Fibroblast of lung (primary cell): ENCODE data around the gene VPS41. TPM values are rescaled to one million over a fixed set of nuclear protein-coding genes. Genes with fewer than 3 reads are reported as not detected.

ENCODE experiments used
- DNase-seq, 2 donors: peaks; one replicate each; pipeline versions ENCODE4 v3.0.0 to v3.0.0-alpha.2; 2010; ENCODE audit warnings: low read depth in 2 of 2
- H2AFZ ChIP-seq: 2 replicates; pipeline ENCODE4 v1.5.1; 2012; ENCODE audit warnings: low read length, control low read depth, inconsistent platforms
- H3K27ac ChIP-seq: 2 replicates; pipeline ENCODE4 v1.5.1; 2011; ENCODE audit warnings: low read length, control low read depth; ENCODE audit not compliant: insufficient read depth
- H3K27me3 ChIP-seq: 2 replicates; pipeline ENCODE4 v1.5.1; 2011; ENCODE audit warnings: mild to moderate bottlenecking, low read length; ENCODE audit not compliant: control insufficient read depth, insufficient read depth
- H3K36me3 ChIP-seq: 2 replicates; pipeline ENCODE4 v1.5.1; 2011; ENCODE audit warnings: low read length; ENCODE audit not compliant: control insufficient read depth, insufficient read depth
- H3K4me1 ChIP-seq: 2 replicates; pipeline ENCODE4 v1.5.1; 2011; ENCODE audit warnings: low read length; ENCODE audit not compliant: control insufficient read depth, insufficient read depth; ENCODE audit errors: extremely low read depth
- H3K4me2 ChIP-seq: 2 replicates; pipeline ENCODE4 v1.5.1; 2011; ENCODE audit warnings: low read length, control low read depth; ENCODE audit not compliant: insufficient read depth; ENCODE audit errors: extremely low read depth
- H3K4me3 ChIP-seq, 4 experiments: fragments of 200-600 bp in 1 of 4; sonication (generic) in 1 of 4; replicated peaks in 1 of 4; 2 replicates each; pipeline ENCODE4 v1.5.1; 2011 to 2016; ENCODE audit warnings: low read length in 4 of 4, low read depth in 3 of 4, mild to moderate bottlenecking in 3 of 4, control low read depth in 2 of 4, inconsistent platforms in 1 of 4, mixed read lengths in 1 of 4; ENCODE audit not compliant: insufficient read depth in 1 of 4; ENCODE audit errors: control extremely low read depth in 1 of 4
- H3K79me2 ChIP-seq: 2 replicates; pipeline ENCODE4 v1.5.1; 2012; ENCODE audit warnings: mild to moderate bottlenecking, low read length, inconsistent platforms; ENCODE audit not compliant: control insufficient read depth, insufficient read depth
- H3K9ac ChIP-seq: 2 replicates; pipeline ENCODE4 v1.5.1; 2011; ENCODE audit warnings: mild to moderate bottlenecking, low read length, control low read depth; ENCODE audit not compliant: insufficient read depth
- H3K9me3 ChIP-seq: 2 replicates; pipeline ENCODE4 v1.5.1; 2012; ENCODE audit warnings: low read depth, low read length; ENCODE audit not compliant: control insufficient read depth, insufficient read depth
- H4K20me1 ChIP-seq: 2 replicates; pipeline ENCODE4 v1.5.1; 2011; ENCODE audit warnings: low read length; ENCODE audit not compliant: control insufficient read depth, insufficient read depth; ENCODE audit errors: extremely low read depth
- EZH2 ChIP-seq: IDR thresholded peaks from 2 replicates; pipeline ENCODE4 v1.5.1; 2012; ENCODE audit warnings: low read length, control low read depth, mild to moderate bottlenecking; ENCODE audit errors: missing control alignments
- polyA plus RNA-seq, 2 donors: library from polyadenylated mRNA; depleted of rRNA in 1 of 2; stranded (reverse) in 1 of 2; unstranded in 1 of 2; fragments of >200 nt; gene quantifications; 2 replicates each; pipeline ENCODE4 v1.2.1, GENCODE V29; 2011 to 2012; ENCODE audit warnings: missing spikeins in 1 of 2
- total RNA-seq: library from RNA; depleted of rRNA; stranded (reverse); fragments of >200 nt; gene quantifications from 2 replicates; pipeline ENCODE4 v1.2.1, GENCODE V29; 2014
- TF ChIP-seq, protein P1 (sequence below), 2 donors: IDR thresholded peaks in 1 of 2; conservative IDR thresholded peaks in 1 of 2; 1 replicate in 1 of 2; 2 replicates in 1 of 2; pipeline ENCODE4 v1.5.1; 2011 to 2012; ENCODE audit warnings: low read length in 2 of 2, control low read depth in 1 of 2, inconsistent platforms in 1 of 2, low read depth in 1 of 2, mild to moderate bottlenecking in 1 of 2

VPS41 gene
- total and polyA plus RNA-seq, 2 donors (not counting 1 experiment from before 2014, with no cell fraction given) = 55.5 to 66.7 TPM

DNA sequence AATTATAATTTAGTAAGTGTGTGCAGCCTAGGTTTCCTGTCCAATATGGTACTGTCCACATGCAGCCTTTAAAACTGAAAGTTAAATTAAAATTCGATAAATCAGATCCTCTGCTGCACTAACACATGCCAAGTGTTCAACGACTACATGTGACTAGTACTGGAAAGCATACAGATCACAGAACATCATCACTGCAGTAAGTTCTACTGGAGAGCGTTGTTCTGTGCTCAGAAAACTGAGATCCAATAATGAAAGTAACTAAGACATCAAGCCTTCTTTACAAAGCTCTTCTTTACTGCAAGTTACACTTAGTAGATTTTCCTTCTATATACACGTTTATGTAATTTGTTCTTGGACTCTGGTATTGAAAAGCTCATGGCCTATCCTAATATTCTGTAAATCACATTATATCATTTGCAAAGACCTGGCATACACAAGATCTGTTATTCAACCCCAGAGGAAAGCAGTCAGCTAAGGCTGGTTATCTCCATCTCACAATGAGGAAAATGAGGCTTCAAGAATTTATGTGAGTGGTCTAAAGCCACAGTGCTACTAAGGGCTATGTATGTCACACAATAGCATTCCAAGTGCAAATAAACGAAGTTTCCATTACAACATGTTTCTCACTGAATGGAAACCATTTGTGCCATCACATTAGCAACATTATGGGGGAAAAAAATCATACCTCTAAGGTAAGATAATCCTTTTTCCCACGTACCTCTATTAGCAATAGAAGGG lies 77.6 kb downstream of the VPS41 start:
- Histone ChIP-seq H3K4me1 (no peaks in the 10 kb centered on the region), H3K4me2 (peak overlapping the region; percentile 54), H3K79me2 (no peaks in the 10 kb centered on the region), H3K9ac (no peak overlapping the region), H3K27ac (no peak overlapping the region), H3K9me3 (no peaks in the 10 kb centered on the region), H2AFZ (no peak overlapping the region), H3K27me3 (no peaks in the 10 kb centered on the region), H3K36me3 (no peaks in the 10 kb centered on the region), H4K20me1 (no peaks in the 10 kb centered on the region), H3K4me3 (no peak overlapping the region)
- peak in 1 of 2 donors; percentile 2 for DNase-seq
- TF ChIP-seq, protein P1, sequence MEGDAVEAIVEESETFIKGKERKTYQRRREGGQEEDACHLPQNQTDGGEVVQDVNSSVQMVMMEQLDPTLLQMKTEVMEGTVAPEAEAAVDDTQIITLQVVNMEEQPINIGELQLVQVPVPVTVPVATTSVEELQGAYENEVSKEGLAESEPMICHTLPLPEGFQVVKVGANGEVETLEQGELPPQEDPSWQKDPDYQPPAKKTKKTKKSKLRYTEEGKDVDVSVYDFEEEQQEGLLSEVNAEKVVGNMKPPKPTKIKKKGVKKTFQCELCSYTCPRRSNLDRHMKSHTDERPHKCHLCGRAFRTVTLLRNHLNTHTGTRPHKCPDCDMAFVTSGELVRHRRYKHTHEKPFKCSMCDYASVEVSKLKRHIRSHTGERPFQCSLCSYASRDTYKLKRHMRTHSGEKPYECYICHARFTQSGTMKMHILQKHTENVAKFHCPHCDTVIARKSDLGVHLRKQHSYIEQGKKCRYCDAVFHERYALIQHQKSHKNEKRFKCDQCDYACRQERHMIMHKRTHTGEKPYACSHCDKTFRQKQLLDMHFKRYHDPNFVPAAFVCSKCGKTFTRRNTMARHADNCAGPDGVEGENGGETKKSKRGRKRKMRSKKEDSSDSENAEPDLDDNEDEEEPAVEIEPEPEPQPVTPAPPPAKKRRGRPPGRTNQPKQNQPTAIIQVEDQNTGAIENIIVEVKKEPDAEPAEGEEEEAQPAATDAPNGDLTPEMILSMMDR (conservative IDR thresholded peaks at IDR 0.05 in 1 of 2, IDR thresholded peaks at IDR 0.05 in 1 of 2; ENCODE audit: low read depth in 1 of 2, low read length in 2 of 2) = no peak
- no peak for TF ChIP-seq EZH2

- no peak for DNase-seq
- H3K79me2 ChIP-seq = no peaks in the 10 kb centered on the region
- no peaks in the 10 kb centered on the region for H3K27me3 ChIP-seq
- H3K27ac ChIP-seq = no peak overlapping the region
- no peaks in the 10 kb centered on the region for H4K20me1 ChIP-seq
- H2AFZ ChIP-seq = no peak overlapping the region
- no peaks in the 10 kb centered on the region for H3K36me3 ChIP-seq
- H3K4me3 ChIP-seq = no peak overlapping the region
- H3K4me2 ChIP-seq = no peak overlapping the region
- no peaks in the 10 kb centered on the region for H3K9me3 ChIP-seq
- H3K4me1 ChIP-seq = no peaks in the 10 kb centered on the region
- TF ChIP-seq, protein P1 (conservative IDR thresholded peaks at IDR 0.05 in 1 of 2, IDR thresholded peaks at IDR 0.05 in 1 of 2; ENCODE audit: low read depth in 1 of 2, low read length in 2 of 2) = no peak
- TF ChIP-seq EZH2 = no peak
- no peak overlapping the region for H3K9ac ChIP-seq
These were observed 78.2 kb downstream of the VPS41 start for GRCh38 chr7:38830826-38831225.

- DNase-seq = no peak
- no peak overlapping the region for H3K27ac ChIP-seq
- no peaks in the 10 kb centered on the region for H3K36me3 ChIP-seq
- H4K20me1 ChIP-seq = no peaks in the 10 kb centered on the region
- TF ChIP-seq, protein P1 (conservative IDR thresholded peaks at IDR 0.05 in 1 of 2, IDR thresholded peaks at IDR 0.05 in 1 of 2; ENCODE audit: low read depth in 1 of 2, low read length in 2 of 2) = no peak
- no peak for TF ChIP-seq EZH2
- no peaks in the 10 kb centered on the region for H3K27me3 ChIP-seq
- no peak overlapping the region for H3K9ac ChIP-seq
- no peaks in the 10 kb centered on the region for H3K79me2 ChIP-seq
- H3K4me2 ChIP-seq = no peak overlapping the region
- H3K4me3 ChIP-seq = no peak overlapping the region
- H2AFZ ChIP-seq = no peak overlapping the region
- no peaks in the 10 kb centered on the region for H3K9me3 ChIP-seq
- no peaks in the 10 kb centered on the region for H3K4me1 ChIP-seq
These were observed 79.4 kb downstream of the VPS41 start for GRCh38 chr7:38829488-38830165.
